Raji (cell line): ENCODE data around the gene HES5.

Source experiments
- POLR2A ChIP-seq: IDR thresholded peaks from 2 replicates; pipeline ENCODE4 v1.6.1; 2011; ENCODE audit warnings: low read depth, low read length, control low read depth; ENCODE audit not compliant: insufficient read depth

Gene HES5

GRCh38 chr1:2553871-2554620 lies 24.0 kb upstream of the HES5 start:
- no peak for TF ChIP-seq POLR2A

GRCh38 chr1:2552189-2552588 lies 22.1 kb upstream of the HES5 start:
- TF ChIP-seq POLR2A: no peak

- TF ChIP-seq POLR2A: peak; percentile 63
Observed at GRCh38 chr1:2548068-2548589, 18.1 kb upstream of the HES5 start.

- peak; percentile 57 for TF ChIP-seq POLR2A
Observed at GRCh38 chr1:2547210-2548067, 17.4 kb upstream of the HES5 start.

- TF ChIP-seq POLR2A: no peak
Observed at GRCh38 chr1:2546515-2547209, 16.6 kb upstream of the HES5 start.

GRCh38 chr1:2545754-2546514 lies 15.9 kb upstream of the HES5 start:
- peak; percentile 95 for TF ChIP-seq POLR2A

GRCh38 chr1:2544875-2545640 lies 15.0 kb upstream of the HES5 start:
- no peak for TF ChIP-seq POLR2A

- TF ChIP-seq POLR2A: no peak
Observed at GRCh38 chr1:2544093-2544874, 14.2 kb upstream of the HES5 start.

- TF ChIP-seq POLR2A: no peak
Observed at GRCh38 chr1:2543543-2544092, 13.6 kb upstream of the HES5 start.

GRCh38 chr1:2542246-2542915 lies 12.3 kb upstream of the HES5 start:
- TF ChIP-seq POLR2A: no peak

GRCh38 chr1:2541619-2542245 lies 11.7 kb upstream of the HES5 start:
- TF ChIP-seq POLR2A: no peak

GRCh38 chr1:2540816-2541492 lies 10.9 kb upstream of the HES5 start:
- no peak for TF ChIP-seq POLR2A
